Type B pancreatic cell (in vitro differentiated cells): Measurements from ENCODE around the gene FAM83F. TPM values are rescaled to one million over a fixed set of nuclear protein-coding genes. Genes with fewer than 3 reads are reported as not detected.
"Not testable (repeated sequence)": the region's sequence is repeated elsewhere in the genome, so short reads cannot be mapped to it uniquely, and the experiment has no call there.

Source experiments
- DNase-seq: peaks from one replicate; pipeline ENCODE4 v3.0.0; 2021; ENCODE audit warnings: mixed read lengths; ENCODE audit not compliant: unreplicated experiment; ENCODE audit errors: extremely low spot score
- H3K27ac Mint-ChIP-seq: 2 replicates; pipeline ENCODE4 v1.8.0; 2021; ENCODE audit warnings: mild to moderate bottlenecking, mixed read lengths
- H3K27me3 Mint-ChIP-seq: 2 replicates; pipeline ENCODE4 v1.8.0; 2021; ENCODE audit warnings: mixed read lengths
- H3K36me3 Mint-ChIP-seq: 2 replicates; pipeline ENCODE4 v1.8.0; 2021; ENCODE audit warnings: mixed read lengths
- H3K4me1 Mint-ChIP-seq: one replicate; pipeline ENCODE4 v1.8.0; 2021; ENCODE audit warnings: mixed read lengths; ENCODE audit not compliant: unreplicated experiment
- H3K4me3 Mint-ChIP-seq: 2 replicates; pipeline ENCODE4 v1.8.0; 2021; ENCODE audit warnings: mild to moderate bottlenecking, mixed read lengths
- H3K9me3 Mint-ChIP-seq: 2 replicates; pipeline ENCODE4 v1.8.0; 2021; ENCODE audit warnings: mixed read lengths
- CTCF ChIP-seq: fragments of 200-600 bp; sonication (generic); conservative IDR thresholded peaks from 2 replicates; pipeline ENCODE4 v1.5.0; 2021; ENCODE audit warnings: antibody characterized with exemption, mild to moderate bottlenecking
- total RNA-seq: library from RNA; stranded (reverse); gene quantifications from 2 replicates; pipeline ENCODE4 v1.2.1, GENCODE V29; 2021; ENCODE audit warnings: low replicate concordance

The FAM83F gene
- total RNA-seq, 1 donor from 2014 or later = 12.4 TPM

- Mint-ChIP-seq H3K9me3 (no peaks in the 10 kb centered on the region), H3K36me3 (no peaks in the 10 kb centered on the region), H3K27ac (no peak overlapping the region), H3K27me3 (no peaks in the 10 kb centered on the region), H3K4me1 (no peaks in the 10 kb centered on the region), H3K4me3 (no peak overlapping the region)
- TF ChIP-seq CTCF = no peak
- DNase-seq = no peak
These were observed 28.6 kb downstream of the FAM83F start for GRCh38 chr22:40023341-40023841.

GRCh38 chr22:40024201-40025061 lies 29.7 kb downstream of the FAM83F start:
- Mint-ChIP-seq H3K36me3 (no peaks in the 10 kb centered on the region), H3K27ac (no peak overlapping the region), H3K27me3 (no peaks in the 10 kb centered on the region), H3K9me3 (no peaks in the 10 kb centered on the region), H3K4me3 (no peak overlapping the region), H3K4me1 (no peaks in the 10 kb centered on the region)
- no peak for DNase-seq
- peak; percentile 94 for TF ChIP-seq CTCF

- H3K9me3 Mint-ChIP-seq, H3K36me3 Mint-ChIP-seq, H3K27me3 Mint-ChIP-seq, H3K27ac Mint-ChIP-seq, DNase-seq, H3K4me1 Mint-ChIP-seq, H3K4me3 Mint-ChIP-seq: not testable (repeated sequence)
- peak; percentile 18 for TF ChIP-seq CTCF
These were observed 30.3 kb downstream of the FAM83F start for GRCh38 chr22:40025062-40025379.

GRCh38 chr22:40025856-40026255 lies 31.1 kb downstream of the FAM83F start:
- no peak for DNase-seq
- Mint-ChIP-seq H3K4me1 (no peaks in the 10 kb centered on the region), H3K4me3 (no peak overlapping the region), H3K36me3 (no peaks in the 10 kb centered on the region), H3K27me3 (no peaks in the 10 kb centered on the region), H3K27ac (no peak overlapping the region), H3K9me3 (no peaks in the 10 kb centered on the region)
- TF ChIP-seq CTCF = no peak

GRCh38 chr22:40026641-40027040 lies 31.9 kb downstream of the FAM83F start:
- Mint-ChIP-seq H3K4me1 (no peaks in the 10 kb centered on the region), H3K36me3 (no peaks in the 10 kb centered on the region), H3K27ac (no peak overlapping the region)

More at GRCh38 chr22:40026641-40027040, 31.9 kb downstream of the FAM83F start:
- Mint-ChIP-seq H3K27me3 (no peaks in the 10 kb centered on the region), H3K4me3 (no peak overlapping the region), H3K9me3 (no peaks in the 10 kb centered on the region)
- no peak for DNase-seq
- no peak for TF ChIP-seq CTCF
